CD4-positive, alpha-beta memory T cell (primary cell): ENCODE results near the gene DHRS12. TPM values are rescaled to one million over a fixed set of nuclear protein-coding genes. Genes with fewer than 3 reads are reported as not detected.

Source experiments
- CTCF ChIA-PET: fragments of 350-600 bp; sonication (Branson Sonifier 250); formaldehyde crosslinking; loops from one replicate; lab custom pipeline; 2021; ENCODE audit warnings: inconsistent platforms; ENCODE audit not compliant: partially characterized antibody; lab: Charles Lee
- POLR2A ChIA-PET: fragments of 350-600 bp; sonication (Branson Sonifier 250); formaldehyde crosslinking; loops from one replicate; lab custom pipeline; 2021; ENCODE audit not compliant: partially characterized antibody; lab: Charles Lee
- DNase-seq, 5 donors: peaks; one replicate each; pipeline versions ENCODE4 v3.0.0 to v3.0.0-alpha.2; 2020 to 2022; ENCODE audit warnings: mixed read lengths in 1 of 5
- H3K27ac ChIP-seq: one replicate; pipeline ENCODE4 v1.7.0; 2013; ENCODE audit warnings: low read depth, low read length
- H3K27me3 ChIP-seq: 2 replicates; pipeline ENCODE4 v1.7.0; 2013; ENCODE audit warnings: mild to moderate bottlenecking, low read length, moderate library complexity; ENCODE audit not compliant: insufficient read depth
- H3K36me3 ChIP-seq: 2 replicates; pipeline ENCODE4 v1.7.0; 2013; ENCODE audit warnings: mild to moderate bottlenecking, low read length, moderate library complexity; ENCODE audit not compliant: insufficient read depth
- H3K4me1 ChIP-seq: 2 replicates; pipeline ENCODE4 v1.7.0; 2013; ENCODE audit warnings: mild to moderate bottlenecking, low read length, moderate library complexity; ENCODE audit not compliant: insufficient read depth
- H3K4me3 ChIP-seq, 2 donors: one replicate each; pipeline ENCODE4 v1.7.0; 2013; ENCODE audit warnings: low read length in 2 of 2, mild to moderate bottlenecking in 1 of 2
- H3K9me3 ChIP-seq, 2 donors: one replicate each; pipeline ENCODE4 v1.7.0; 2013; ENCODE audit warnings: low read length in 2 of 2, control low read depth in 1 of 2; ENCODE audit not compliant: control insufficient read depth in 1 of 2
- H3K27ac Mint-ChIP-seq, 7 donors: one replicate each; pipeline ENCODE4 v1.8.0; 2020 to 2021; ENCODE audit warnings: mixed read lengths in 7 of 7, mild to moderate bottlenecking in 6 of 7, inconsistent platforms in 3 of 7, moderate library complexity in 3 of 7
- H3K27me3 Mint-ChIP-seq, 2 donors: one replicate each; pipeline ENCODE4 v1.8.0; 2020 to 2021; ENCODE audit warnings: mixed read lengths in 2 of 2
- H3K36me3 Mint-ChIP-seq, 2 donors: one replicate each; pipeline ENCODE4 v1.8.0; 2020 to 2021; ENCODE audit warnings: mixed read lengths in 2 of 2, inconsistent platforms in 1 of 2, mild to moderate bottlenecking in 1 of 2
- H3K4me1 Mint-ChIP-seq, 4 donors: one replicate each; pipeline ENCODE4 v1.8.0; 2020 to 2021; ENCODE audit warnings: mixed read lengths in 4 of 4, mild to moderate bottlenecking in 1 of 4
- H3K4me3 Mint-ChIP-seq, 8 donors: one replicate each; pipeline ENCODE4 v1.8.0; 2020 to 2021; ENCODE audit warnings: mixed read lengths in 8 of 8, mild to moderate bottlenecking in 7 of 8, moderate library complexity in 6 of 8, inconsistent platforms in 3 of 8
- H3K9me3 Mint-ChIP-seq, 8 donors: one replicate each; pipeline ENCODE4 v1.8.0; 2020 to 2021; ENCODE audit warnings: mixed read lengths in 8 of 8, mild to moderate bottlenecking in 5 of 8, inconsistent platforms in 3 of 8, moderate library complexity in 1 of 8
- intact Hi-C: fragments of 100-400 bp; cut with micrococcal nuclease; formaldehyde crosslinking; loops from one replicate; pipeline ENCODE4 v1.15.1; 2023
- polyA plus RNA-seq, 2 donors: library from polyadenylated mRNA; unstranded; fragments of 300-500 nt; fragmentation: Illumina TruSeq; gene quantifications; one replicate each; pipeline ENCODE4 v1.2.3, GENCODE V29; 2021
- total RNA-seq, 2 experiments: library from RNA; stranded (reverse); gene quantifications; one replicate each; pipeline ENCODE4 v1.2.3, GENCODE V29; 2021

DHRS12 gene
- total and polyA plus RNA-seq, 4 experiments from 2014 or later = 23.6 to 38.9 (median 30.7) TPM

DNA sequence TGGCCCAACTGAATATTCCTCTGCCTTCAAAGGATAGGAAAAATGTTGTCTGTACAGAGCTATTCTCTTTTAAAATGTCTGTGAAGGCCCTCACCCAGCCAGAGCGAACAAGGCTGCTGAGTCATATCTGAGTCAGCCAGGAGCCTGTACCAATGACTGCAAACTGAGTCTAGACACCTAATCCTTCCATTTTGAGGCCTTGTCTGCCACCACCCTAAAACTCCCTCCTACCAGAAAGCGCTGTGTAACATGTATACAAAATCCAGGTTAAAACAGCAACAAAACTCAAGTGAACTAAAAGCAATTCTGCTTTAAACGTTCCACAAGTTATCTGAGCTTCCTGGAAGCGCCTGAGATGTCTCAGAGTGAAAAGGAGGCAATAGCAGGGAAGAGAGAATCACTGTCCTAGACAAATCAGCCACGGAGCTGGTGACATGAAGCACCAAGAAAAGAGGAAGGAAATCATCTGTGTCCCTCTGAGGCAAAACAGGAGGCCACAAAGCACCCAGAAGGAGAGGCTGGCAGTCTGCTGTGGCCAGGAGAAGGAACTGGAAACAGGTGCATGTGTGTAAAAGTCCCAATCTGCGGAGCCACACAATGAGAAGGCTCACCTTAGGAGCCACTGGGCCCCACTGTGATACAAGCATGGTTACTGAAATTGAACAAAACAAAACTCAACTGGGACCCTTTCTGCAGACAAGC lies 10.2 kb downstream of the DHRS12 start:
- H3K27ac Mint-ChIP-seq = peak overlapping the region in 3 of 7 donors; percentile 18 to 70 (median 27)
- Histone ChIP-seq H3K4me1 (no peaks in the 10 kb centered on the region), H3K4me3 (no peak overlapping the region), H3K27me3 (no peaks in the 10 kb centered on the region), H3K9me3 (no peaks in the 10 kb centered on the region), H3K27ac (no peak overlapping the region), H3K36me3 (peaks cover 7% of the 10 kb centered on the region)
- intact Hi-C loops = no loop called here
- ChIA-PET CTCF (interaction anchor here (1.2 to 5.7 kb wide), 4 partner anchors 349 to 669 kb away, joined by 3 to 59 read pairs (median 4); no protein-coding TSS in a partner anchor), POLR2A (interaction anchor here (1.2 kb wide), 1 partner anchor 341 kb away, joined by 3 read pairs; no protein-coding TSS in a partner anchor)
- DNase-seq = no peak
- no peak overlapping the region for H3K4me3 Mint-ChIP-seq
- no peaks in the 10 kb centered on the region for H3K27me3 Mint-ChIP-seq
- peaks cover 0 to 2% (median 0%) of the 10 kb centered on the region in 8 donors for H3K9me3 Mint-ChIP-seq
- H3K36me3 Mint-ChIP-seq = peaks cover 47 to 52% of the 10 kb centered on the region in 2 donors
- H3K4me1 Mint-ChIP-seq = peaks cover 7 to 21% (median 12%) of the 10 kb centered on the region in 4 donors

DNA sequence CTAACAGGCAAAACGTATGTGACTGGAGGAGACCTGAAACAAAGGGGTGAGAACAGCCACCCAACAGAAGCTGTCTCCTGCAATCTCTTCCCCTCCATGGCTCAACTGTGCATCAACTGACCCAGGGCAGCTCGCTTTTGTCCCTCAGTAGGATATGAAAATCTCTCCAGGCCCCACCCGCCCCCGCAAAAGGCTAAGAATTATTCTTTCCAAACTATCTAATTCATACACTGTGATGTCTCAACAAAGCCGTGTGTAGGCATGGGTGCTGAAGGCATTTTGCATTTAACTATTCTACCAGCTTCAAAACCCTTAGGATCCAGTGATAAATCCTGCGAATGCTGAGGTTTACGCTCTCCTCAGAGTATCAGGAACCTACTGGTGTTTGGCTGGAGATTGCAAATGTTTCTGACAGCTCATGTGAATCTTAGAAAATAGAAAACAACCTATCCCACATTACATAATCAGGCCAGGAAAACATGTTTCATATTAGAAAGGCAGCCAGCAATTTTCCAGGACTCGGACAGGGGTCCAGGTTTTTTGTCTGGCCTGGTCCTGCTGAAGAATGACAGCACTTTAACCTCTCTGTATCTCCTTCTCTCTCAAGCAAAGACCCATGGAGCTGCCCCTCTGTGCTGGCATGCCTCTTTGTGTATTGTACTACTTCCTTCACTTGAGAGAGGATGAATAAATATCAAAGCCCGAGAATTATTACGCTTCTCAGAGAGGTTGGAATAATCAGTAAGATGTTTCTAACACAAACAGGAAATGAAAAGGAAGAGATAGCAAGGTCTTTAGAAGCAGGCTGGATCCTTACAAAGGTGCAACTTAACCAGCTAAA lies 17.3 kb downstream of the DHRS12 start:
- peaks cover 0 to 2% (median 0%) of the 10 kb centered on the region in 8 donors for H3K9me3 Mint-ChIP-seq
- no peaks in the 10 kb centered on the region for H3K4me1 ChIP-seq
- intact Hi-C loops = no loop called here
- peaks cover 0 to 3% (median 3%) of the 10 kb centered on the region in 4 donors for H3K4me1 Mint-ChIP-seq
- no peak for DNase-seq
- POLR2A ChIA-PET = interaction anchor here (0.6 to 1.0 kb wide), 2 partner anchors 334 to 430 kb away, joined by 3 to 4 read pairs; partner anchors contain the start of gene INTS6
- no peaks in the 10 kb centered on the region for H3K27me3 Mint-ChIP-seq
- H3K27ac Mint-ChIP-seq = peak overlapping the region in 2 of 7 donors; percentile 60 to 69
- no peaks in the 10 kb centered on the region for H3K36me3 ChIP-seq
- no peak overlapping the region for H3K27ac ChIP-seq
- H3K4me3 ChIP-seq = no peak overlapping the region
- H3K36me3 Mint-ChIP-seq = peaks cover 31 to 42% of the 10 kb centered on the region in 2 donors
- CTCF ChIA-PET = interaction anchor here (0.8 to 5.6 kb wide), 4 partner anchors 10 to 46 kb away, joined by 3 to 21 read pairs (median 4); no protein-coding TSS in a partner anchor
- no peak overlapping the region for H3K4me3 Mint-ChIP-seq
- H3K27me3 ChIP-seq = no peaks in the 10 kb centered on the region
- H3K9me3 ChIP-seq = no peaks in the 10 kb centered on the region

DNA sequence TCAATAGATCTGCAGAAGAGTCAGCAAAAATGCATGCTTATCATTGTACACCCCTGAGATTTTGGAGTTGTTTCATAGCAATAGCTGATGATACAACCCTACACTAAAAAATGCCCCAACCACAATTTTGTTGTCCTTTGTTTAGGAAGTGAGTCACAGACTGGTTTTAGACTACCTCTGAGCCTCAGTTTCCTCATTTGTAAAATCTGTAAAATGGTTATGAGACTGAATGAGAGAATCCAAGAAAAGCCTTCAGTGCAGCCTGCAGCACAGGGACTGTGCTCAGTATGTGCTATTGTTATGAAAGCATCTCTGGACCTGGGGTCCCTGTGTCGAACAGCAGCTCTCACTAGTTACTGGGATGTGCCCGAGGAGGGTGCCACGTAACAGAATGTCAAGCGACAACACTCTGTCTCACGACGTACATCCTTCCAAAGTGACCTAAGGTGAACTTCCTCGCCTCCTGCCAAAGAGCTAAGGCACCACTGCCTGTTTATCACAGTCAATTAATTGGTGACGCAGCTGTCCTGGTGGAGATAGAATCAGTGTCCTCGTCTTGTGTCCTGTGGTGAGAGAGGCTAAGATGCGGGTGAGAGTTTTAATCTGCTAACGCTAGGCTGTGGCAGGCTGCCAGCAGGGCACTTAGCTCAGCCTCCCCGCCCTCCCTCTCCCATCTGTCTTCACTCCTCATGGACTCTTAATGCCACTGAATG lies 18.1 kb downstream of the DHRS12 start:
- peaks cover 0 to 2% (median 0%) of the 10 kb centered on the region in 8 donors for H3K9me3 Mint-ChIP-seq
- Histone ChIP-seq H3K9me3 (no peaks in the 10 kb centered on the region), H3K36me3 (no peaks in the 10 kb centered on the region), H3K4me1 (no peaks in the 10 kb centered on the region), H3K27me3 (no peaks in the 10 kb centered on the region), H3K4me3 (no peak overlapping the region), H3K27ac (no peak overlapping the region)
- H3K4me1 Mint-ChIP-seq = peaks cover 0 to 4% (median 2%) of the 10 kb centered on the region in 4 donors
- POLR2A ChIA-PET = interaction anchor here (0.6 kb wide), 1 partner anchor 430 kb away, joined by 4 read pairs; no protein-coding TSS in a partner anchor
- CTCF ChIA-PET = interaction anchor here (0.8 to 5.6 kb wide), 2 partner anchors 11 to 13 kb away, joined by 3 to 21 read pairs; no protein-coding TSS in a partner anchor
- H3K4me3 Mint-ChIP-seq = no peak overlapping the region
- DNase-seq = no peak
- H3K36me3 Mint-ChIP-seq = peaks cover 28 to 37% of the 10 kb centered on the region in 2 donors
- no peaks in the 10 kb centered on the region for H3K27me3 Mint-ChIP-seq
- intact Hi-C loops = no loop called here
- H3K27ac Mint-ChIP-seq = no peak overlapping the region

DNA sequence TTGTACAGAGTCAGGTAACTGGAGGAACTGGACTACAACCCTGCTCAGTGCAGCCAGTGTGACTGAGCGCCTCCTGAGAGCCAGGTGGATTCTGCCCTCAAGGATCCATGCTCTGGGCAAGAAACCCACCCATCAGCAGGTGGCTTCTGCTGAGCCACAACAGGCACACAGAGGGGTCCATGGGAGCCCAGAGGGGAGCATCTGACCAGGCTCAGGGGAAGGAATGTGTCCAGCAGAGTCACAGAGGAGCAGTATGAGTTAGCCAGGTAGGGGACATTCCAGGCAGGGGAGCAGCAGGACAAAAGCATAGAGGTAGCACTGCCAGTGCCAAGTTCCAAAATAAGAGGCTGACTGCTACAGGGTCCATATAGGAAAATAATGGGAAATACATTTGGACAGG lies 19.9 kb downstream of the DHRS12 start:
- Mint-ChIP-seq H3K27ac (peak overlapping the region in 1 of 7 donors; percentile 55), H3K27me3 (no peaks in the 10 kb centered on the region), H3K4me3 (no peak overlapping the region), H3K4me1 (peaks cover 0 to 4% (median under 1%) of the 10 kb centered on the region in 4 donors), H3K36me3 (peaks cover 20 to 28% of the 10 kb centered on the region in 2 donors), H3K9me3 (no peaks in the 10 kb centered on the region)
- Histone ChIP-seq H3K9me3 (no peaks in the 10 kb centered on the region), H3K27me3 (no peaks in the 10 kb centered on the region), H3K4me3 (no peak overlapping the region), H3K4me1 (no peaks in the 10 kb centered on the region), H3K27ac (no peak overlapping the region), H3K36me3 (no peaks in the 10 kb centered on the region)
- ChIA-PET POLR2A (no interaction called here), CTCF (interaction anchor here (5.6 kb wide), 1 partner anchor 13 kb away, joined by 21 read pairs; no protein-coding TSS in a partner anchor)
- intact Hi-C loops = no loop called here
- DNase-seq = no peak

GRCh38 chr13:51783428-51784094 lies 20.4 kb downstream of the DHRS12 start:
- Mint-ChIP-seq H3K4me3 (no peak overlapping the region), H3K27me3 (no peaks in the 10 kb centered on the region), H3K9me3 (no peaks in the 10 kb centered on the region), H3K4me1 (peaks cover 0 to 4% (median under 1%) of the 10 kb centered on the region in 4 donors), H3K36me3 (peaks cover 18 to 25% of the 10 kb centered on the region in 2 donors), H3K27ac (peak overlapping the region in 3 of 7 donors; percentile 31 to 55 (median 42))
- ChIA-PET CTCF (interaction anchor here (5.6 kb wide), 1 partner anchor 13 kb away, joined by 21 read pairs; no protein-coding TSS in a partner anchor), POLR2A (no interaction called here)
- H3K27me3 ChIP-seq = no peaks in the 10 kb centered on the region
- no peak for DNase-seq
- H3K4me3 ChIP-seq = no peak overlapping the region
- no peaks in the 10 kb centered on the region for H3K9me3 ChIP-seq
- intact Hi-C loops = no loop called here
- no peaks in the 10 kb centered on the region for H3K36me3 ChIP-seq
- H3K27ac ChIP-seq = no peak overlapping the region
- H3K4me1 ChIP-seq = no peaks in the 10 kb centered on the region

- Mint-ChIP-seq H3K4me1 (peaks cover 0 to 4% (median under 1%) of the 10 kb centered on the region in 4 donors), H3K4me3 (peak overlapping the region in 1 of 8 donors; percentile 55), H3K27me3 (no peaks in the 10 kb centered on the region), H3K27ac (peak overlapping the region in 1 of 7 donors; percentile 30), H3K36me3 (peaks cover 21 to 25% of the 10 kb centered on the region in 2 donors), H3K9me3 (no peaks in the 10 kb centered on the region)
- CTCF ChIA-PET = interaction anchor here (1.4 to 5.6 kb wide), 2 partner anchors 15 to 16 kb away, joined by 4 to 21 read pairs; no protein-coding TSS in a partner anchor
- no peak overlapping the region for H3K27ac ChIP-seq
- DNase-seq = no peak
- H3K4me1 ChIP-seq = no peaks in the 10 kb centered on the region
- POLR2A ChIA-PET = interaction anchor here (1.3 kb wide), 1 partner anchor 21 kb away, joined by 5 read pairs; no protein-coding TSS in a partner anchor
- H3K4me3 ChIP-seq = no peak overlapping the region
- intact Hi-C loops = no loop called here
- no peaks in the 10 kb centered on the region for H3K27me3 ChIP-seq
- no peaks in the 10 kb centered on the region for H3K36me3 ChIP-seq
- no peaks in the 10 kb centered on the region for H3K9me3 ChIP-seq
Observed at GRCh38 chr13:51782026-51782710, 21.8 kb downstream of the DHRS12 start.
